GM18907 (cell line): Measurements from ENCODE around the gene CNOT2.
"Not testable (repeated sequence)": the region's sequence is repeated elsewhere in the genome, so short reads cannot be mapped to it uniquely, and the experiment has no call there.

Source experiments
- ATAC-seq: cut with Tn5 transposase; IDR thresholded peaks from one replicate; pipeline ENCODE4 v1.9.1; 2021; ENCODE audit warnings: mild to moderate bottlenecking, moderate library complexity; ENCODE audit not compliant: unreplicated experiment

Gene CNOT2

DNA sequence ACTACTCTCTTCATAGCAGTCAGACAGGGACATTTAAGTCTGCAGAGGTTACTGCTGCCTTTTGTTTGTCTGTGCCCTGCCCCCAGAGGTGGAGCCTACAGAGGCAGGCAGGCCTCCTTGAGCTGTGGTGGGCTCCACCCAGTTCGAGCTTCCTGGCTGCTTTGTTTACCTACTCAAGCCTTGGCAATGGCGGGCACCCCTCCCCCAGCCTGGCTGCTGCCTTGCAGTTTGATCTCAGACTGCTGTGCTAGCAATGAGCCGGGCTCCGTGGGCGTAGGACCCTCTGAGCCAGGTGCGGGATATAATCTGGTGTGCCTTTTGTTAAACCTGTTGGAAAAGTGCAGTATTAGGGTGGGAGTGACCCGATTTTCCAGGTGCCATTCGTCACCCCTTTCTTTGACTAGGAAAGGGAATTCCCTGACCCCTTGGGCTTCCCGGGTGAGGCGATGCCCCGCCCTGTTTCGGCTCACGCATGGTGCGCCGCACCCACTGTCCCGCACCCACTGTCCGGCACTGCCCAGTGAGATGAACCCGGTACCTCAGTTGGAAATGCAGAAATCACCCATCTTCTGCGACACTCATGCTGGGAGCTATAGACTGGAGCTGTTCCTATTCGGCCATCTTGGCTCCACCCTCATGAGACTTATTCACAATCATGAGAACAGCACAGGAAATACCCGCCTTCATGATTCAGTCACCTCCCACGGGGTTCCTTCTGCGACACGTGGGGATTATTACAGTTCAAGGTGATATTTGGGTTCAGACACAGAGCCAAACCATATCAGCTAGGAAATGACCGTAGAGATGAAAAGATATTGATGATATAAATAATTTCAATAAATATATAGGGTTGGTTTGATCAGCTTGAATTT, 61.7 kb downstream of the CNOT2 start:
- not testable (repeated sequence) for ATAC-seq

DNA sequence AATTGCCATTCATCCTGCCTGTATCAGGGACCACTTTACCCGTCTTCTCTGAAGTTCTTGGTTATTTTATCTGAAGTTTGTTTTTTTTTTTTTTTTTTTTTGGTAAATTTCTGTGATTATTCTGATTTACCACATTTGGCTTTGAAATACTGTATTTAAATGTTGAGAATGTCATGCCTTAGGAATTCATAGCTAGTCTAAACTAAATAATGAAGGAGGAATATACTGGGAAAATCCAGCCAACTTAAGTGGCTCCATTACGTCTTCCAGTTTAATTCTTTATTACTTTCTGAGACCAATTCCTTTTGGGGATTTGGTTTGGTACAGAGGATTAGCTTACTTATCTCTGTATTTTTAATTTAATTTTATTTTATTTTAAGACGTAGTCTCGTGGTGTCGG, 62.6 kb downstream of the CNOT2 start:
- ATAC-seq: no peak

DNA sequence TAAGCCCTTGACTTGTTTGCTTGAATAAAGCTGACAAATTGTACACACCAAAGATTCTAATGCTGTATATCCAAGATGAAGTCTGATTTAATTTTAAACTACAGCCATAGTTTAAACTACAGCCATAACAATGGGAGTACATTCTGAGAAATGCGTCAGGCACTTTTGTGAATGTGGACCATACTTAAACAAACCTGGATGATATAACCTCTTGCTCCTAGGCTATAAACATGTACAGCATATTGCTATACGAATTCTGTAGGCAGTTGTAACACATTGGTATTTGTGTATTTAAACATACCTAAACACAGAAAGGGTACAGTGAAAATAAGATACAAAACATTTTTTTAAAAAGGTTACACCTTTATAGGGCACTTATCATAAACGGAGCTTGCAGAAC, 63.4 kb downstream of the CNOT2 start:
- ATAC-seq: no peak

DNA sequence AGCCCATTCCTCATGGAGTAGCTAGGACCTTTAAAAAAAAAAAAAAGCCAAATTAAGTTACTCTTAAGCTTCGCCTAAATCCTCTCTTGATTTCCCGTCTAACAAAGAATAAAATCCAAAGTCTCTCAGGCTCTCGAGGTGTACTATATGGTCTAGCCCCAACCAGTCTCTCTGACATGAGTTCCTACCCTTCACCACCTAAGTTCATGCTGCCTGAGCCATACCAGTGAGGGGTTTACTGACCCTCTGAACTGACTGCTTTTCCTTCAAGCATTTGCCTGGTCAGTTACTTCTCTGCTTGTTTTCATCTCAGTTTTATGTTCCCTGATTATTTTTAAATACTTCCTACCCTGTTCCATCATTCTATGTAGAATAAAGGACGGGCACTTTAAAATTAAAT, 64.6 kb downstream of the CNOT2 start:
- ATAC-seq: no peak

DNA sequence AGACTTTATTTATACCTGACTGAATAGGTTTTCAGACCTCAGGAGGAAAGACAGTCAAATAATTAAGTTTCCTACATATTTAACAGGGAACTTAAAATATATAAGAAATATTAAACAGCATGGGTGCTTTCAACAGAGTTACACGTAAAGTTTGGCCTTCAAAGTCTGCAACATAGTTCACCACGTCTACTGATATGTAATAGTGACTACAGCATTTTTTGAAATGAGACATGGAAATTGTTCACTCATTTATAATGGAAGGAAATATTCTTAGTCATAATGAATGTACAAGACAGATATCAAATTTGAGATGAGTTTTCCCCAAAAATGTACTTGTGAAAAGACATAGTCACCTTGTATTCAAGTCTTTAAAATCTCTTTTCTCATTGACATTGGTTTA, 66.1 kb downstream of the CNOT2 start:
- no peak for ATAC-seq

DNA sequence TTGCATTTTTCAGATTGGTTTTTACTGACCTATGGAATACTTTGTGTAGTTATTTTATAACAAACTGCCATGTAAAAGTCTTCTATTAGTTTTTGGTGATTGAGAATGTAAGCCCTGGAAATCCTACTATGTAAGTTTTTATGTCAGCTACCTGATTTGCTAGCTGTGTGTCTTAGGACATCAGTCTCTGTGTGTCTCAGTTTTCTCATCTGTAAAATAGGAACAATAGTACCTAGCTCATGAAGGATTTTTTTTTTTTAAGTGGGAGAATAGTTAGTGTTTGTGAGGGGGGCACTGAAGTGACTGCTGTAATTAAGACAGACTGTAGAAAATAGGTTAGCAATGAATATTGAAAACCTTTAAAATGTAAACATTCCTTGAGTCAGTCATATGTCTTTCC, 70.9 kb downstream of the CNOT2 start:
- ATAC-seq: no peak

GRCh38 chr12:70317781-70318180, 74.5 kb downstream of the CNOT2 start:
- ATAC-seq: peak; percentile 98

GRCh38 chr12:70319605-70320004, 76.4 kb downstream of the CNOT2 start:
- ATAC-seq: no peak

DNA sequence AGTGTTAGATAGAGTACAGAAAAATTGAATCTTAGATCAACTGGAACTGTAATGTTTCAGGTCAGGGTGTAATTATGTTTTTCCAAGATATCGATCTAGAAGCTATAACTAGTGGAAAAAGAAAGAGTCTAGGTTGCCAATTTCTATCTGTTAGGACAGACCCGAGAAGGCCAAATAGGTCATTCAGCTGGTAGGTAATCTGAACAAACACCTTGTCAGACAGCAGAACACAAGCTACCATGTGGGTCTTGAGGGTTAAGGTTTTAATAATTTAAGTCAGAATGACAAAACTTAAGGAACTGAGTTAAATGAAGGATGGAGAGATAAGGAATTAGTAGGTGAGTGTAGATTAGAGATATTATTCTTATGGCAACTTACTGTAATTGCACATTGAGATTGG, 78.0 kb downstream of the CNOT2 start:
- ATAC-seq: no peak

- ATAC-seq: no peak
Measured at GRCh38 chr12:70327541-70327940, 84.3 kb downstream of the CNOT2 start.

DNA sequence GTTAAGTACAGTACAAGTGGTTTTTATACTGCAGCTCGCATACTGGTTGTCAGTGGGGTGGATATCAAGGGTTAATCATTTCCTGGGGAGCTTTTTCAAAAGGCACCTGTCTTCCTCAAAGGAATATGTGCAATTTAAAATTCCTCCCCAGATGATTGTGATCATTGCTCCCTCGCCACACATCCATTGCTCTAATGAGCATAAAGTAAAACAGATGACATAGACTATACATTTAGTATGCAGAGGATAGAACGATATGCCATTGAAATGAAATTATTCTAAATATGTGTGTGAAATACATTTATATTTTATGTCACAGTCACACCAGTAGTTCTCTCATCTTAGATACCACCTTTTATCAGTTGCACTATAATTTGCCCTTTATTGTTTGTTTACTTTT, 86.5 kb downstream of the CNOT2 start:
- no peak for ATAC-seq

GRCh38 chr12:70330158-70330557, 86.9 kb downstream of the CNOT2 start:
- ATAC-seq: no peak

DNA sequence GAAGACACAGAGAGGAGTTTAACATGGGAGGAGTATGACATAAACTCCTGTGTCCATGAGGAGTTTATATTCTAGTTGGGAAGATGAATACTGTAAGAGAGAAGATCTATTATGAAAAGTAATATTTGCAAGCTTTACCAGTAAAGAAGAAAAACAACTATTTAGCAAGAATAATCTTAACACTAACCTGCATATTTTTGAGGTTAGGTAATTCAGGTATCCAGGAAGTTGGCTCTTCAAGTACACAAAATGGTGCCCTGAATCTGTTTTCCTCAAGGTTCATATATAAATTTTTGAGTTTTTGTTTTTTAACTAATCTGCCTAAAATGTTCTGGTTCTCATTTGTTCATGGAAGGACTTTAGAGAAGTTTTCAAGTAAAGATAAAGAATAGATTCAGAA, 89.0 kb downstream of the CNOT2 start:
- no peak for ATAC-seq

- no peak for ATAC-seq
Measured at GRCh38 chr12:70334742-70335141, 91.5 kb downstream of the CNOT2 start.

DNA sequence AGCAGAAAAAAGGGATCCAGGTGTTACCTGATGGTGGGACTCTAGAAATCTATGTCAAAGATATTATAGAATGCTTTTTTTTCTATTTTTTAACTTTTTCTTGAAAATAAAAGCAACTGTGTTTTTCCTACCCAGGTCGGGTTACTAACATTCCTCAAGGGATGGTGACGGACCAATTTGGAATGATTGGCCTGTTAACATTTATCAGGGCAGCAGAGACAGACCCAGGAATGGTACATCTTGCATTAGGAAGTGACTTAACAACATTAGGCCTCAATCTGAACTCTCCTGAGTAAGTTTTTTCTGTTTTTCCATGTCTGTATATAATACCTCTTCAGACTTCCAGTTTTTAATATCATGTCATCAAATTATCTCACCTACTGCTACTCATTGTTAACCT, 95.3 kb downstream of the CNOT2 start:
- ATAC-seq: no peak

DNA sequence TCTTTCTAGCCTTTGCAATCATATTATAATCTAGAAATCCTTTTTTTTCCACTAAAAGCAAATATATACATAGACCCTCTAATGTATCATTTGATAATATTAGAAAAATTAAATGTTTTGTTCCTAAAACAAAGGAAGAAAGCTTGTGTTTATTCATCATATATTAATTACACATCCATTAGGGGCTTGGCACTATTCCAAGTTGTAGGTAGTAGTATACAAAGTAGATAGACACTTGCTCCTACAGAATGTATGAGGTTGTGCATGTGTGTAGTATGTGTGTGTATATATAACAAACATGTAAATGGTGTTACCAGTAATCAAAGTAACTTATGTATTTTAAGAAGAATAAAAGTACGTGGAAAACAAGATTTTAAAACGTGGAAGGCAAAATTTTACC, 107.8 kb downstream of the CNOT2 start:
- ATAC-seq: no peak

DNA sequence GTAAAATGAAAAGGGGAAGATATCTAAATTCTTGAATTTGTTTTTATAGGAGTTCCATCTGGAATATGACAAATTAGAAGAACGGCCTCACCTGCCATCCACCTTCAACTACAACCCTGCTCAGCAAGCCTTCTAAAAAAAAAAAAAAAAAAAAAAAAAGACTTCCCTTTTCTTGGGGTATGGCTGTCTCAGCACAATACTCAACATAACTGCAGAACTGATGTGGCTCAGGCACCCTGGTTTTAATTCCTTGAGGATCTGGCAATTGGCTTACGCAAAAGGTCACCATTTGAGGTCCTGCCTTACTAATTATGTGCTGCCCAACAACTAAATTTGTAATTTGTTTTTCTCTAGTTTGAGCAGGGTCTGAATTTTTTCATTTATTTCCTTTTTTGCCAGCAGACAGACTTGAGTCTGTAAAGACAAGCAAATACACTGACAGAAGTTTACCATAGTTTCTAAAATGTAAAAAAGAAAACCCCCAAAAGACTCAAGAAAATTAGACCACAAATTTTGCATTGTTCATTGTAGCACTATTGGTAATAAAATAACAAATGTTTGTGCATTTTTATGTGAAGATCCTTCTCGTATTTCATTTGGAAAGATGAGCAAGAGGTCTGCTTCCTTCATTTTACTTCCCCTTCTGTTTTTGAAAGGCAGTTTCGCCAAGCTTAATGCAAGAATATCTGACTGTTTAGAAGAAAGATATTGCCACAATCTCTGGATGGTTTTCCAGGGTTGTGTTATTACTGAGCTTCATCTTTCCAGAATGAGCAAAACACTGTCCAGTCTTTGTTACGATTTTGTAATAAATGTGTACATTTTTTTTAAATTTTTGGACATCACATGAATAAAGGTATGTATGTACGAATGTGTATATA, 110.8 kb downstream of the CNOT2 start:
- ATAC-seq: no peak

GRCh38 chr12:70354787-70355186, 111.6 kb downstream of the CNOT2 start:
- no peak for ATAC-seq

GRCh38 chr12:70355972-70356371, 112.7 kb downstream of the CNOT2 start:
- no peak for ATAC-seq

DNA sequence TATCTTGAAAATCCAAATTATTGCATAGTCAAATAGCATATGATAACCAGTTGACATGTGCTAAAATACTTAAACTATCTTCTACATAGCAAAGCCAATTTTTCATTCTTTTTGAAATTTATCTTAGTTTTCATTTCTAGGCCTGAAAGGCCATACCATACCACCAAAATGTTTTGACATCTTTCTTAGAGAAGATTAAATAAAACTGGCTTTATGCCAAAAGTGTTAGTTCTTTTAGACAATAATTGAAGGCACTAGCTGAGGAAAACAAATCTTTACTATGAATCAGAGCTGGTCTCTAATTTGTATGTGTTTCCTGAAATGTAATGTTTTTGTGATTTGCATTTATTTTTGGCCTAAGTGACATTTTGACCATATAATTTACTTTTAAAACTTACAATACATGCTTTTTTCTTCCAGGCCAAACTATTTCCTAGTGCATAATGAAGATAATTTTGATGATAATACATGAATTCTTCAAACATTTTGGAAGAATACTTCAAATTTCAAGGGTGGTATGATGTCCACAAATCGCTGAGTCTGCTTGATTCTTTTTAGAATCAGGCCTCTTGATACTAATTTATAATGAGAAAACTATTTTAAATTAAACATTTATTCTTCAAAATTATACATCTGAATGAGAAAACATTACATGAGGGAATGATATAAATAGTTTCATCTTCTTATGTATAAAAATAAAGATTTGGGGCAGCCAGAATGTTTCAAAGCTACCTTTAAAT, 116.4 kb downstream of the CNOT2 start:
- no peak for ATAC-seq

DNA sequence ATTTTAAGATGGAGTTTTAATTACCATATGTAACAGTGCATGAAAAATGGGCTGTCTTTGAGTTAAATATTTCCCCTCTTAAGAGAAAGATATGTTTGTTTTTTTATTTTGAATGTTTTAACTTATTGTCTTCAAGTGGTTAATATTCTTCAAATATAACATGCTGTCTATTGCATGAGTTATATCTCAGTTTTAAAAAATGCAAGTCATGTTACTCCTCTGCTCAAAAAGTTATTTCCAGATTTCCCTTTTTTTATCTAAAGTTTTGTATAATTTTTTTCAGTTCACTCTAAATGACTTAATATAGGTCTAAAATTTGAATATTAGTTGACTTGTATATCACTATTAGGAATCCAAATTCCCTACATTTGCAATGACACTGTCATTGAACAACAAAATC, 117.0 kb downstream of the CNOT2 start:
- ATAC-seq: no peak
